NCI-H345 treated with DMSO at 0.1 percent for 48 hours (cell line): ENCODE data around the gene THAP4.

Experiments
- DNase-seq: peaks from one replicate; lab custom pipeline; 2025; ENCODE audit not compliant: unreplicated experiment; lab: John Stamatoyannopoulos, UW

THAP4 gene

GRCh38 chr2:241564596-241565410 lies 72.2 kb downstream of the THAP4 start:
- no peak for DNase-seq

DNA sequence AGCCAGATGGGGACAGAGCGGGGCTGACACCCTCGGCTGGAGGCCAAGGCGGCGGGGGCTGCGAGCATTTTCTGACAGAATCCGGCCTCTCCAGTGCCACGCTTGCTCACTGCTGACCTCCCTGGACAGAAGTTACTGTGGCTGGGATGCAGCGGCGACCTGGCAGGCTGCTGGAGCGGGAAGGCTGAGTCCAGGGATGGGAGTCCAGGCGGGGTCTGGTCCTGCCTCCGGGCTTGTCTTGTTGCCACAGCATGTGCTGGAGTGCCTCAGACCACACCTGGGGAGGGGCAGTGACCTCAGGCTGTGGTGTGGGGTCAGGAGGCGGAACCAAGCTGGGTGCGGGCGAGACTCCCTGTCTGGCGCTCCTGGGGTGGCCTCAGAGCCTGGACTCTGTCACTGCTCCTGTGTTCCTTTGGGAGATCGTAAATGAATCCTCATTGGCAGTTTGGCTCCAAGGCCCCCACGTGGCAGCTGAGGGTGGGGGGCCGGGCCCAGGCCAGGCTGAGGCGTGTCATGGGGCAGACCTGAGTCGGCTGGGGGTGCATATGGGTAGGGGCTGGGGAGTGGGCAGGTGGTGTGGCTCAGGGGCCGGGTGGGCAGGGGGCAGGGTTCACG lies 72.9 kb downstream of the THAP4 start:
- DNase-seq, result no peak

- DNase-seq, result no peak
These were observed 73.4 kb downstream of the THAP4 start for GRCh38 chr2:241563571-241563980.

- DNase-seq, result no peak
These were observed 73.9 kb downstream of the THAP4 start for GRCh38 chr2:241563031-241563507.

- DNase-seq, result no peak
These were observed 74.6 kb downstream of the THAP4 start for GRCh38 chr2:241562269-241562891.

DNA sequence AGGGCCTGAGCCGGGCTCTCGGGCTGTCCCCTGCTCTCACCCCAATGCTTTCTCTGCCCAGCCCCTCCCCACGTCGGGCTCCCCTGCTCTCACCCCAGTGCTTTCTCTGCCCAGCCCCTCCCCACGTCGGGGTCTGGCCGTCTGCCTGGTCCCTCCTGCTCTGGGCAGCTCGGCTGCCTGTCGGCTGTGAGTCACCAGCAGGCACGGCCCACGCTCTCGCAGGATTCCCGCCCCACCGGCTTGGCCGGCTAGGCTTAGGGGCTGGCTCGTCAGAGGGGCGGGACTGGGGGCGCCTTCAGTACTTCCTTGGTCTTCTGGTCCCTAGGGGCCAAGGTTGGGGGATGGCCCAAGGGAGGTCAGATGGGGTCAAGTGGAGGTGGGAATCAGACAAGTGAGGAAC lies 75.1 kb downstream of the THAP4 start:
- DNase-seq, result no peak

DNA sequence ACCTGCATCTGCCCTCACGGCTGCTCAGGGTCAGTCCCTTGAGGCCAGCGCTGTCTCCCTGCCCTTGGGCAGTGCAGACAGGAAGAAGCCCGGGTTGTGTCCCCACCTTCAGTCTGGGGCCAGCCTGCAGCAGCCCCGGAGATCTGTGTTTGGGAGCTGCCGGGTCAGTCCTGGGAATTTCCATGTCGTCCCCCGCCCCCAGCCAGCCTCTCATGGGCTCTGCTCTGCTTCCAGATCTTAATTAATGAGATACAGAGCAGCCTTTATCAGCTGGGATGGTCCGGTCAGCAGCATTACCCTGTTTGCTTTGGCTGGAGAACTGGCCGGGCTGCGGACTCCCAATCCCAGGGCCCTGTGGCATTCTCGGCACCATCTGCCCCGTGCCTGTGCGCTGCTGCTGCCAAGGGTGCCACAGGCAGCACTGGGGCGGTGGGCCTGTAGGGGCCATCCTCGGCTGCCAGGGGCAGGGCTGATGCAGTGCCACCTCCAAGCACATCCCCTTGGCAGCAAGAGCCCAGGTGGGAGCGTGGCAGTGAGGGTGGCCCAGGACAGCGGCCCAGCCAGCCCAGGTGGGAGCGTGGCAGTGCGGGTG lies 76.0 kb downstream of the THAP4 start:
- DNase-seq, result no peak

- no peak for DNase-seq
These were observed 76.6 kb downstream of the THAP4 start for GRCh38 chr2:241560162-241560882.

GRCh38 chr2:241559323-241560161 lies 77.4 kb downstream of the THAP4 start:
- no peak for DNase-seq

GRCh38 chr2:241558532-241559322 lies 78.2 kb downstream of the THAP4 start, which contains the start of gene BOK:
Gene BOK, plus strand, starts transcription at chr2:241558745. Its CDS starts 739 bp downstream, at chr2:241559484.
- no peak for DNase-seq

- DNase-seq, result no peak
These were observed 80.2 kb downstream of the THAP4 start for GRCh38 chr2:241556746-241557145.

GRCh38 chr2:241555711-241556110 lies 81.2 kb downstream of the THAP4 start:
- no peak for DNase-seq

DNA sequence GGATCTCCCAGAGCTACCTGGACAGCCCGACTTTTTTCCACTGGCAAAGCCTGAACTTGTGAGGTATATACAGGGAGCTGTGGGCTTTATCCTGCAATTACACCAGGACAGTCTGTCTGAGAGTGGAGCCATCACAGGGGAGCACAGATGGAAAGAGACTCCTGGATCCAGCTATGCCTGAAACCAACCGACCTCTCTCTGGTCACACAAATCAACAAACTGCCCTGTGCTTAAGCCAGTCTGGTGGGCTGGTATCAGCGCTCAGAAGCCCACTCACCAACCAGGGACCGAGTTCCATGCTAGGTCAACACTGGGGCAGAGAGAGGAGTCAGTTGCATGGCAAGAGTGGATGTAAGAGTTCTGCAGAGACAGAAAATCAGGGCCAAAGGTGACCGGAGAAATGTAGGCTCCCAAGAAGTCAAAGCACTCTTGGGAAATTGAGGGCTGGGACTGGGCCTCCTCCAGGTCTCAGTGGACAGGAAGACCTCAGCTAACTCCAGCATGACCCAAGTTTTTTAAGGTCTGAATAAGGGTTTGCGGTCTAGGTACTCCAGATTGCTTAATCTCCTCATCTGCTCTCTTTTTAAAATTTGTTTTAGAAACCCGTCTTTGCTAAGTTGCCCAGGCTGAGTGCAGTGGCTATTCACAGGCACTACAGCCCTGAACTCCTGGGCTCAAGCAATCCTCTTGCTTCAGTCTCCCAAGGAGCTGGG lies 82.2 kb downstream of the THAP4 start:
- no peak for DNase-seq

- DNase-seq, result no peak
These were observed 83.0 kb downstream of the THAP4 start for GRCh38 chr2:241553981-241554380.

DNA sequence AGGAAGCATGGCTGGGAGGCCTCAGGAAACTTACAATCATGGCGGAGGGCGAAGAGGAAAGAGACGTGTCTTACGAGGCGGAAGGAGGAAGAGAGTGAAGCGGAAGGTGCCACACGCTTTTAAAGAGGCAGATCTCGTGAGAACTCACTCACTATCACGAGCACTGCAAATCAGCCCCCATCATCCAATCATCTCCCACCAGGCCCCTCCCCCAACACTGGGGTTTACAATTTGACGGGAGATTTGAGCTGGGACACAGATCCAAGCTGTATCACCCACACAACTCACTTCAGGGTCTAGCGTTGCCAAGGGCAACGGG lies 83.5 kb downstream of the THAP4 start:
- no peak for DNase-seq

GRCh38 chr2:241551998-241552737 lies 84.8 kb downstream of the THAP4 start:
- DNase-seq, result no peak

DNA sequence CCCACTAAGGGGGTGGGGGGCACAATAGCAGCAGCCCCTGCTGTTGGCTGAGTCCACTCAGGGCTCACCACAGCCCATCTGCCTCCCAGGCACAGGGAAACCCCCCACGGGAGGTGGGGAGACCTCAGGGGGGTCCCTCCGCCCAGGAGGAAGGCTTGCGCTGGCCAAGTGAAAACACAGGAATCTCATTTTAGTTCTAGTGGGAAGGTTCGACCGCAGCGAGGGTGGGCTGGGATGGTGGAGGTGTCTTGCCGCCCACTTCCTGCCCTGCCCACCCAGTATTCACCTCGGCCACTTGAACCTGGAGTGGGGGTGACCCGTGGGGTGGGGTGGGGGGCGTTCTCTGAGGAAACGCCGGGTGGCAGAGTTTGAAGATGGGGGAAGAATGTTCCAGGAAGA lies 85.4 kb downstream of the THAP4 start:
- DNase-seq, result no peak
